Activated CD4-positive, alpha-beta memory T cell treated with anti-CD3 and anti-CD28 coated beads, Interleukin-2, amount 10 ng/mL, durations not matched to agents 7 days and 5 days (primary cell): ENCODE results near the gene CFAP53. TPM values are rescaled to one million over a fixed set of nuclear protein-coding genes. Genes with fewer than 3 reads are reported as not detected.
"Not testable (repeated sequence)": the region's sequence is repeated elsewhere in the genome, so short reads cannot be mapped to it uniquely, and the experiment has no call there.

Experiments
- CTCF ChIA-PET: fragments of 350-600 bp; sonication (Branson Sonifier 250); formaldehyde crosslinking; loops from one replicate; lab custom pipeline; 2021; ENCODE audit warnings: antibody characterized with exemption, inconsistent platforms; lab: Charles Lee
- POLR2A ChIA-PET: fragments of 350-600 bp; sonication (Branson Sonifier 250); formaldehyde crosslinking; loops from one replicate; lab custom pipeline; 2021; ENCODE audit warnings: antibody characterized with exemption; lab: Charles Lee
- DNase-seq: peaks from one replicate; pipeline ENCODE4 v3.0.0-alpha.2; 2020
- H3K27ac Mint-ChIP-seq: one replicate; pipeline ENCODE4 v1.8.0; 2021; ENCODE audit warnings: mild to moderate bottlenecking, mixed read lengths
- H3K27me3 Mint-ChIP-seq: one replicate; pipeline ENCODE4 v1.8.0; 2021; ENCODE audit warnings: mixed read lengths
- H3K36me3 Mint-ChIP-seq: one replicate; pipeline ENCODE4 v1.8.0; 2021; ENCODE audit warnings: low read depth, mixed read lengths
- H3K4me1 Mint-ChIP-seq: one replicate; pipeline ENCODE4 v1.8.0; 2021; ENCODE audit warnings: mixed read lengths
- H3K4me3 Mint-ChIP-seq: one replicate; pipeline ENCODE4 v1.8.0; 2021; ENCODE audit warnings: mild to moderate bottlenecking, mixed read lengths
- H3K9me3 Mint-ChIP-seq: one replicate; pipeline ENCODE4 v1.8.0; 2021; ENCODE audit warnings: mixed read lengths
- total RNA-seq, 2 experiments: library from RNA; stranded (reverse); gene quantifications; one replicate each; pipeline ENCODE4 v1.2.3, GENCODE V29; 2021

Gene CFAP53
- total RNA-seq, 2 experiments from 2014 or later = 0.50 to 0.83 TPM

- H3K27ac Mint-ChIP-seq = peak overlapping the region; percentile 85
- peaks cover 5% of the 10 kb centered on the region for H3K9me3 Mint-ChIP-seq
- POLR2A ChIA-PET = interaction anchor here (1.1 to 2.7 kb wide), 7 partner anchors 9 to 68 kb away, joined by 3 to 15 read pairs (median 7); partner anchors contain the start of genes MBD1 and SKA1
These were observed 40.6 kb upstream of the CFAP53 start for GRCh38 chr18:50306944-50307343.

GRCh38 chr18:50301074-50301473 lies 34.8 kb upstream of the CFAP53 start:
- CTCF ChIA-PET = no interaction called here
- POLR2A ChIA-PET = no interaction called here
- H3K27ac Mint-ChIP-seq = no peak overlapping the region
- H3K9me3 Mint-ChIP-seq = peaks cover 5% of the 10 kb centered on the region
- H3K4me1 Mint-ChIP-seq = peaks cover 13% of the 10 kb centered on the region
- peaks cover 10% of the 10 kb centered on the region for H3K36me3 Mint-ChIP-seq
- no peak for DNase-seq
- H3K4me3 Mint-ChIP-seq = no peak overlapping the region
- peaks cover 66% of the 10 kb centered on the region for H3K27me3 Mint-ChIP-seq

More at GRCh38 chr18:50306944-50307343, 40.6 kb upstream of the CFAP53 start:
- CTCF ChIA-PET = interaction anchor here (1.1 to 2.8 kb wide), 2 partner anchors 51 to 68 kb away, joined by 3 to 13 read pairs; partner anchors contain the start of gene SKA1
- Mint-ChIP-seq H3K27me3 (peaks cover 47% of the 10 kb centered on the region), H3K36me3 (peaks cover 8% of the 10 kb centered on the region), H3K4me3 (peak overlapping the region; percentile 86), H3K4me1 (peaks cover 25% of the 10 kb centered on the region)
- DNase-seq = no peak

GRCh38 chr18:50299626-50300388 lies 33.5 kb upstream of the CFAP53 start:
- Mint-ChIP-seq H3K4me1 (peaks cover 13% of the 10 kb centered on the region), H3K9me3 (no peaks in the 10 kb centered on the region), H3K27me3 (peaks cover 60% of the 10 kb centered on the region), H3K36me3 (peaks cover 6% of the 10 kb centered on the region), H3K27ac (no peak overlapping the region), H3K4me3 (no peak overlapping the region)
- ChIA-PET POLR2A (no interaction called here), CTCF (interaction anchor here (1.3 kb wide), 1 partner anchor 56 kb away, joined by 3 read pairs; no protein-coding TSS in a partner anchor)
- no peak for DNase-seq

DNA sequence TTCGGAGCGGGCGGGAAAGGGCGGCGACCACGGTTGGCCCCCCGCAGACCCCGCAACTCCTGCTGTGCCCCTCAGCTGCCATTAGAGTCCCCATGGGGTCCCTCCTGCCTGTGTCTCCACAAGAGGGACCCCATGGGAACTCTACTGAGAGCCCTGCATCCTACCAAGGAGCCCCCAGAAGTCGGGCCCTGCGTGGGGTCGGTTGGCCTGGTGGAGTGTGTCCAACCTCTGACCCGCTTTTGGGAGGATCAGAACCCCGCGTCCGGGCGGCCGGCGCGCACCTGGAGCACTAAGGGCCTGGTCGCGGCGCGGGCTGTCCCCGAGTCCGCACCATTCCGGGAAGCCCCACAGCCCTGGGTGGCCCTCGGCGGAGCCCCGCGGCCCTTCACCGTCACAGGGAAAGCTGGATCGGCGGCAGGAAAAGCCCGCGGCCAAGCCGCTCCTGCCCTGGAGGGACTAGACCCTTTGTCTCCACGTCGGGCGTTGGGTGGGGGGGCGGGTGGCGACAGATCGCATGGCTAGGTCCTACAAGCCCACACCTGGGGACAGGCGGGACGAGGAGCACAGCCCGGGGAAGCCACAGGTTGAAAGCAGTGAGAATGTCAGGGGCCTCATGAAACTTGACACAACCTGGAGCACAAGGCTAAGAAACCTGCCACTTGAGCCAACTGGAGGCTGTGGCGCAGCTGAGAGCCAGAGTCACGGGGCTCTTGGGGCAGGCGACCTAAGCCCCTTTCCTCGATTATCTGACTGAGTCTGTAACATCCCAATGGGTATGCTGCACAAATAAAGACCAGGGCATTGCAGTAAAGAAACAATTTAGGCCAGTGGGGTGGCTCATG lies 32.4 kb upstream of the CFAP53 start:
- Mint-ChIP-seq H3K4me1 (peaks cover 13% of the 10 kb centered on the region), H3K27ac (no peak overlapping the region), H3K36me3 (peaks cover 6% of the 10 kb centered on the region), H3K27me3 (peaks cover 52% of the 10 kb centered on the region), H3K4me3 (no peak overlapping the region), H3K9me3 (no peaks in the 10 kb centered on the region)
- no peak for DNase-seq
- CTCF ChIA-PET = interaction anchor here (0.8 to 1.1 kb wide), 4 partner anchors 10 to 80 kb away, joined by 3 to 4 read pairs (median 3); partner anchors contain the start of gene MBD1
- POLR2A ChIA-PET = interaction anchor here (0.7 to 1.3 kb wide), 5 partner anchors 9 to 33 kb away, joined by 3 to 6 read pairs (median 3); partner anchors contain the start of genes CFAP53 and MBD1

- peaks cover 44% of the 10 kb centered on the region for H3K27me3 Mint-ChIP-seq
- H3K36me3 Mint-ChIP-seq = peaks cover 6% of the 10 kb centered on the region
- ChIA-PET CTCF (interaction anchor here (0.6 to 1.1 kb wide), 5 partner anchors 9 to 79 kb away, joined by 3 to 4 read pairs (median 3); partner anchors contain the start of gene MBD1), POLR2A (interaction anchor here (0.7 to 1.3 kb wide), 5 partner anchors 8 to 32 kb away, joined by 3 to 6 read pairs (median 3); partner anchors contain the start of genes CFAP53 and MBD1)
- peaks cover 13% of the 10 kb centered on the region for H3K4me1 Mint-ChIP-seq
- H3K4me3 Mint-ChIP-seq = peak overlapping the region; percentile 66
- DNase-seq = peak; percentile 86
- peak overlapping the region; percentile 2 for H3K27ac Mint-ChIP-seq
- no peaks in the 10 kb centered on the region for H3K9me3 Mint-ChIP-seq
These were observed 31.5 kb upstream of the CFAP53 start for GRCh38 chr18:50297621-50298442.

DNA sequence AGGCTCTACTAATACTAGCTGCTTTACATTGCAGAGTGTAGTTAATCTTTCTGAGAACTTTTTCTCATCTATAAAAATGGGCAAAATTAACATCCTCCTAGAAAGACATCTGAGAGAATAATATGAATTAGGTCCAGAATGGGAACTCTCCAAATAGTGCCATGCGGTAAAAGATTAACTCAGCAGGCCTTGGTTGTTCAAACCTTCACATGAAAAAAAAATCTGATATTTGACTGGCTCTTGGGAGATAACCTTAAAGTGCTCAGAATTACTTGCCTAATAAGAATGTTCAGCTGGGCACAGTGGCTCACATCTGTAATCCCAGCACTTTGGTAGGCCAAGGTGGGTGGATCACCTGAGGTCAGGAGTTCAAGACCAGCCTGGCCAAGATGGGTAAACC lies 26.7 kb upstream of the CFAP53 start:
- Mint-ChIP-seq H3K27ac (no peak overlapping the region), H3K4me1 (peaks cover 17% of the 10 kb centered on the region), H3K9me3 (no peaks in the 10 kb centered on the region), H3K27me3 (peaks cover 13% of the 10 kb centered on the region), H3K36me3 (no peaks in the 10 kb centered on the region), H3K4me3 (no peak overlapping the region)
- POLR2A ChIA-PET = no interaction called here
- no peak for DNase-seq
- CTCF ChIA-PET = no interaction called here

DNA sequence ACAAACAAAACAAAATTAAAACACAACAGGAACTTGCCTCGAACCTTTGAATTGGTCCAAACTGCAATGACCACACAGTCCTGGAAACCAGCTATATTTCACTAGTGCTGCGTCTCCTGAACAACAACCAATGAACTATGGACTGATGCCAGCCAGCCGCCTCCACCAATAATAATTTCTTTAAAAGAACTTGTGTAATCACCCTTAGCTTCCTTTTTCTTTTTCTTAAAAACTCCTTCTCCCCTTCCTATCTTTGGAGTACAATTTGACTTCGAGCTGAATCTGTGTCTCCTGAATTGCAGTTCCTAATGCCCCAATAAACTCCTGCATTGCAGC lies 22.8 kb upstream of the CFAP53 start:
- Mint-ChIP-seq H3K36me3 (peaks cover 33% of the 10 kb centered on the region), H3K27me3 (no peaks in the 10 kb centered on the region), H3K4me3 (peak overlapping the region; percentile 63), H3K9me3 (no peaks in the 10 kb centered on the region), H3K4me1 (peaks cover 39% of the 10 kb centered on the region), H3K27ac (peak overlapping the region; percentile 66)
- DNase-seq = no peak
- CTCF ChIA-PET = interaction anchor here (0.8 to 3.7 kb wide), 5 partner anchors 9 to 71 kb away, joined by 3 to 15 read pairs (median 3); no protein-coding TSS in a partner anchor
- POLR2A ChIA-PET = interaction anchor here (1.1 to 2.8 kb wide), 6 partner anchors 8 to 87 kb away, joined by 3 to 8 read pairs (median 4); partner anchors contain the start of gene MBD1

GRCh38 chr18:50288348-50289107 lies 22.2 kb upstream of the CFAP53 start:
- peaks cover 44% of the 10 kb centered on the region for H3K4me1 Mint-ChIP-seq
- H3K27ac Mint-ChIP-seq = peak overlapping the region; percentile 98
- POLR2A ChIA-PET = interaction anchor here (1.1 to 2.8 kb wide), 6 partner anchors 8 to 88 kb away, joined by 3 to 8 read pairs (median 4); partner anchors contain the start of gene MBD1
- CTCF ChIA-PET = interaction anchor here (0.8 to 3.7 kb wide), 5 partner anchors 10 to 71 kb away, joined by 3 to 15 read pairs (median 3); no protein-coding TSS in a partner anchor
- DNase-seq, H3K27me3 Mint-ChIP-seq, H3K9me3 Mint-ChIP-seq: not testable (repeated sequence)
- peak overlapping the region; percentile 98 for H3K4me3 Mint-ChIP-seq
- peaks cover 38% of the 10 kb centered on the region for H3K36me3 Mint-ChIP-seq

GRCh38 chr18:50287441-50288347 lies 21.4 kb upstream of the CFAP53 start, which contains the start of gene CXXC1:
Gene CXXC1 (minus strand): TSS chr18:50287692. CDS start chr18:50287589, 103 bp downstream.
- H3K27ac Mint-ChIP-seq = peak within 1 kb of the TSS; percentile 98
- no peaks in the 10 kb centered on the region for H3K9me3 Mint-ChIP-seq
- H3K27me3 Mint-ChIP-seq = no peaks in the 10 kb centered on the region
- DNase-seq = peak; percentile 98
- H3K36me3 Mint-ChIP-seq = peaks cover 47% of the 10 kb centered on the region
- POLR2A ChIA-PET = interaction anchor here (1.2 to 2.8 kb wide), 4 partner anchors 20 to 89 kb away, joined by 3 to 8 read pairs (median 4); no protein-coding TSS in a partner anchor
- peaks cover 52% of the 10 kb centered on the region for H3K4me1 Mint-ChIP-seq
- peak within 1 kb of the TSS; percentile 98 for H3K4me3 Mint-ChIP-seq
- CTCF ChIA-PET = interaction anchor here (3.7 kb wide), 1 partner anchor 69 kb away, joined by 15 read pairs; no protein-coding TSS in a partner anchor

- ChIA-PET POLR2A (no interaction called here), CTCF (no interaction called here)
- Mint-ChIP-seq H3K36me3 (peaks cover 53% of the 10 kb centered on the region), H3K4me3 (peak overlapping the region; percentile 98), H3K27me3 (no peaks in the 10 kb centered on the region), H3K9me3 (no peaks in the 10 kb centered on the region), H3K4me1 (peaks cover 59% of the 10 kb centered on the region), H3K27ac (peak overlapping the region; percentile 98)
- no peak for DNase-seq
These were observed 20.7 kb upstream of the CFAP53 start for GRCh38 chr18:50287028-50287440.
